GM19452 (cell line): Measurements from ENCODE around the gene KRT71.

Source experiments
- ATAC-seq: cut with Tn5 transposase; IDR thresholded peaks from one replicate; pipeline ENCODE4 v1.9.1; 2021; ENCODE audit not compliant: unreplicated experiment

Gene KRT71

DNA sequence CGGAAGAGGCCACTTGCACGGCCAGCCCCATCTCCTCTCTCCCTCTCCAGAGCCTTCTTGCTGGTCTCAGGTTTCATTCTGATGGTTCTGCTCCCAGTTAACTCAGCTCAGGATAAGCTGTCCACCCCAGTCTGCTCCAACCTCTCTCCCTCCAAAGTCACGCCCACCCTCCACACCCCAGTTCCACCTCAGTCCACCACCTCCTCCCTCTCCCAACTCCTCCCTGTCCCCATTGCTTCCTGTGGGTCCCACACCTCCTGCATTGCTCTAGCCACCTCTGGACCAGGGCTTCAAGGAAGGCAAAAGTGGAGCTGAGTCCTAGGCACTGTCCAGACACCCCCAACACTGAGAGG is 13.1 kb downstream of the KRT71 start:
- ATAC-seq: no peak

- ATAC-seq: no peak
These were observed 13.7 kb downstream of the KRT71 start for GRCh38 chr12:52539083-52539820.

DNA sequence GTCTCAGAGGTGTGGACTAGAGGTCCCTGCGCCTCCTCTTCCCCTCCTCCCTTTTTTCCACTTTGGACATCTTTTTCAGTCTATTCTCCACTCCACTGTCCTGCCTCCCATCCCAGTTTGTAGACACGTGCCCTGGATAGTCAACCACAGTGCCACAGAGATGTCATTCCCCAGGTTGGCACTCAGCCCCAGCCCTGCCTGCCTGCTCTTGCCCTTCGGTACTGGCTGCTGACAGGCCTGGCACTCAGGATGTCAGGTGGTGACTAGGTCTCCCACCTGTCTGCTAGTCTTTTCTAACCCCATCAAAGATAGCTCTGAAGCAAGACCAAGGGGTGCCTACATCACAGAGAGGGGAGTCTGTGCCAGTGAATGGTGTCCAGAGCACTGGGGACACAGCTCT is 15.8 kb downstream of the KRT71 start:
- ATAC-seq: no peak

DNA sequence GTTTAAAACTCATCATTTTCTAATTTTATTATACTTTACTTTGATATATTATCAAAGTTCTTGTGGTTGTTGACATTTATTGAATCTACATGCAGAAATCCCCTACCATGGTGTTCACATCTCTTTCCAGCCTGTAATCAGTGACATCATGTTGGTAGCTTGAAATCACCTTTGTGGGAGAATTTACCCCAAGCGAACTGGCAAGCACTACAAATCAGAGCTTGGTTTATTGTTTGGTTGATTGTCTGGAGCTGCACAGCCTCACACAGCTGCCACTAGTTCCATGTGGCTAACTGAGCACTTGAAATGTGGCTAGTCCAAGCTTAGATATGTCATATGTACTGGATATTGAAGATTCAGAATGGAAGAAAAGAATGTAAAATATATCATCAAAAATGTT is 17.4 kb downstream of the KRT71 start:
- no peak for ATAC-seq

- no peak for ATAC-seq
These were observed 18.5 kb downstream of the KRT71 start for GRCh38 chr12:52534482-52534881.

DNA sequence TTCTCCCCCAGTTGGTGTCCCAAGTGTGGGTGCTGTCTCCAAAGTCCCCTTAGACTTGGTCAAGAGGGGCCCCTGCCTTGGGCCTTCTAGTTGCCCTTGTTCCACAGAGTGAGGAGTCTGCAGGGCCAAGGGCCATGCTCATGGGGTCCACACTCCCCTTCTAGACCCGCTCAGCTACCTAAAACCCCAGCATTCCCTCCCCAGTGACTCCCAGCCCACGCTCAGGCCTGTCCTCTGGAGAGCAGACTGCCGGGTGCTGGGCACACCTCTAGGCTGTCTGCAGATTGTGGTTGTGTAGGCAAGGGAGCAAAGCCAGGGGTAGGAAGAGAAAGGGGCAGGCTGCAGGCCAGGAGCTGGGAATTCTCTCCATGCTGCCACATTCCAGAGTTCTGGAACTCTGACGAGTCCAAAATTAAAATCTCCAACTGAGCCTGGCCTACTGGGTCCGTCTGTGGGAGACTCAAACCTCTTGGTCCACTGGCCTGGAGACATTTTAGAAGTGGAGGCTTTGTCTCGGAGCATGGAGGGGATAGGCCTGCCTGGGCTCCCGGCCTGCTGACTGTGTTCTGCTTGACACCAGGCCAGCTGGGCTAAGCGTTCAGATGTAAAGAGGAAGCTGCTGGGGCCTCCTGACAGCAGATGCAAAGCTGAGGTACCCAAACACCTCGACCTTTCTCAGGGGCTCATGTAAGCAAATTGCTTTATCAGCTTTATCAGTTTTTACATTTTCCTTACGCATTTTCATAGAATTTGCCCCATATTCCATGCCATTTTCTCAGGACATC is 19.1 kb downstream of the KRT71 start:
- ATAC-seq: no peak

- ATAC-seq: no peak
These were observed 20.3 kb downstream of the KRT71 start for GRCh38 chr12:52532636-52533035.

DNA sequence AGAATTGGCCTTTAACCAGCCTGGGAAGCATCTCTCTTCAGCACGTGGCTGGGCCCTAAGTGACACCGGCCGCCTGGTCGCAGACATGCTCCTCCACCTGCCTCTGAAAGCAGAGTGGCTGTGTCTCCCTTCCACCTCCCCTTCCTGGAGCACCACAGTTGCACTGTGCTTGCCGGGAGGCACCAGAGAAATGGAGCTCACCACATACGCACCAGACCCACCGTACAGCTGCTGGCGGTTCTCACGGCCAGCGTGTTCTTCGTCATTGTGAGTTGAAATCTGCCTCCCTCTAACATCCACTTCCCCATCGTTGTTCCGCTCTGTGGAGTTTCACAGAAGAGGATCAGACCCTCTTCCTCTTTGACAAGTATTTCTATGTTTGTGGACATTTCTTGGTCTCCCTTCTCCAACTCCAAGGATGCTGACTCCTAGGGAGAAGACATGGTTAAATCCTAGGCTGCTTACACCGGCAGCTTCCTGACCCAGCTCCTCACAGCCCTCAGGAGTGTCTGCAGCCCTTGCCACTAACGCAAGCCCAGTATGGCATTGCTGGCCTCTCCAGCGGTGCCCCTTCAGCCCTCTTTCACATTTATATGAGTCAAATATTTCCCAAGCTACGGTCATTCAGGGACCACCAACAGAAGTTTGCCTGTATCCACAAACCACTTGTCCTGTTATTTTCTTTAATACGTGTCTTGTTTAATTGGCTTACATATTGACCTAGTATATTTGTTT is 21.2 kb downstream of the KRT71 start:
- ATAC-seq: no peak

DNA sequence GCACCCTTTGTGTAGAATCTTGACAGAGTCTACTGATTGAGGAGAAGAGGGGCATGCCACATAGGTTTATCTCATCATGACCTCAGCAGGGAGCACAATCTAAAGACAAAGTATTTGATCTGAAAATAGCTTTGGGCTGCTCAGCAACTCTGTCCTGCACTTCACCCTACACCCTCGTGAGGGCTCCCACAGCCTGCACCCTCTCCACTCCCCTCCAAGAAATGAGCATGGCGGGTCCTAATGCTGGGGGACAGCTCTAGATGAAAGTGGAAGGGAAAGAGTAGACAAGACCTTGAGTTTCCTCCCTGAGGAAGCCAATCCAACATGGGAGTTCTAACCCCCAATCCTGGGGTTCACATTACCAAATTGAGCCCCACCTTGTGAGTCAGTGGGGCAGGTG is 22.0 kb downstream of the KRT71 start:
- ATAC-seq: no peak

DNA sequence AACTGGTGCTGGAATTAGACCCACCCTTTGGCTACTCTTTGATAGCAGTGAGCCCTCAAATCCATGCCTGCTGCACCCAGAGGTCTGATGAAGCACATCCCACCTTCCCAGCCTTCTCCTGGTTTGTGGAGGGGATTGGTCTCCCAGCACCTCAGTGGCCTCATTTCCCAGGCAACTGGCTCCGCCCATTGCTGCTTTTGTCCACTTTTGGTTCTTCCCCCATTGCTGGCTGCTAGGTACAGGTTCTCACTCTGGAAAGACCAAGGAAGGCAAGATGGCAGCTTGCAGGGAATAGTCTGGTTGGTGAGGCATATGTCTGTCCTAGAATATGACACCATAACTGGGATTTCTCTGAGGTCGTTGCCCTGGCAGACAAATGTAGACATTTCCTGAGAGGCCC is 22.6 kb downstream of the KRT71 start:
- no peak for ATAC-seq

- no peak for ATAC-seq
These were observed 23.1 kb downstream of the KRT71 start for GRCh38 chr12:52529846-52530245.

DNA sequence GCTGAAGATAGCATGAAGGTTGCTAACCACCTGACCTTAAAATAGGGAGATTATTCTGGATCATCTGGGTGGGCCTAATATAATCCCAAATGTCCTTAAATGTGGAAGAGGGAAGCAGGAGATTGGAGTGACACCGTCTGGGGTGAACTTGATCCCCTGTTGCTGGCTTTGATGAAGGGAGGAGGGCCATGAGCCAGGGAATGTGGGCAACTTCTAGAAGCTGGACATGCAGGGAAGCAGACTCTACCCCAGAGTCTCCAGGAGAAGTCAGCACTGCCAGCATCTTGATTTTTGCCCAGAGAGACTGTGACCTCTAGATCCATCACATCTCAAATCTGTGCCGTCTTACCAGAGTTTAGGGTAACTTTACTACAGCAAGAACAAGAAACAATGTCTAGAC is 23.5 kb downstream of the KRT71 start:
- no peak for ATAC-seq

- ATAC-seq: no peak
These were observed 24.3 kb downstream of the KRT71 start for GRCh38 chr12:52528641-52529143.

GRCh38 chr12:52527121-52527800 is 25.7 kb downstream of the KRT71 start:
- ATAC-seq: no peak

DNA sequence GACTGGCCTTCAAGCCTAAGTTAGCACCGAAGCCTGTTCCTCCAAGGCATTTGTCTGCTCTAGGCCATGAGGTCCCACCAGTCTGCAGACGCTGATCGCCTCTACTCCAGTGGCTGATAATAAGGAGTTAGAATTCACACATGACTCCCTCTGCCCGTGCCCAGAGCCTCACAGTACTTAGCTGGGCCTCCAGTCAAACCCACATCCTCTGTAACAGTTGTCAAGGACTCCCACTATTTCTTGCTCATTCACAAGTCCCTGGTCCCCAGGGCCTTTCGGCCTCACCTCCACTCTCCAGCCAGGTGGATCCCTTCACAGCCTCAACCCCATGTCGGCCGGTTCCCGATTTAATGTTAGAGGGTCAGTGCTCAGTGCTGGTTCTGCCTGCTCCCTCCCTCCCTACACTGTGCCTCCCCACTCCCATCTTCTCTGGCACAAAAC is 26.4 kb downstream of the KRT71 start:
- ATAC-seq: no peak

- ATAC-seq: no peak
These were observed 27.1 kb downstream of the KRT71 start for GRCh38 chr12:52525661-52526499.

GRCh38 chr12:52524898-52525591 is 27.9 kb downstream of the KRT71 start:
- ATAC-seq: no peak

- no peak for ATAC-seq
These were observed 28.6 kb downstream of the KRT71 start for GRCh38 chr12:52524241-52524897.

- no peak for ATAC-seq
These were observed 29.1 kb downstream of the KRT71 start for GRCh38 chr12:52523824-52524223.
